ENCODE results near the gene SCYGR2. TPM values are rescaled to one million over a fixed set of nuclear protein-coding genes. Genes with fewer than 3 reads are reported as not detected.

SCYGR2 gene
- total and polyA plus RNA-seq, 4 experiments from 2014 or later = not detected

DNA sequence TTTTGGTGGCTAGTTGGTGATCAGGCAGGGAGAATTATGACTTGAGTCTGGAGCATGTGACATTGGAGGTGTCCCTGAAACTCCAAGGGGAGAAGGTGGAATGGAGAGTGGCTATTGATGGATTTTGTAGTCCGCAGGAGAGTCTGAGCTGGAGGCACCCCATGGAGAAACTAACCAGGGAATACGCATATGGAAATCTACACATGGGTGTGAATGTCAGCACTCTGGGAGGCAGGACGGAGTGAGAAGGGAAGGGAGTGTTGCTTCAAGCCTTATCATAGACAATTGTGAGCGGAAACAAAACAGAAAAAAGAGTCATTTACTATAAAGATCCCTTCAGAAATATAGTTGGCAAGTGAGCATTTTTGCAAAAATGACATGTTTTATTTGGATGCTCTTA is 17.9 kb downstream of the SCYGR2 start:
- Histone ChIP-seq H3K27me3 (ENCODE audit: insufficient read depth, low read length) (no peaks in the 10 kb centered on the region), H3K27ac (ENCODE audit: low read depth, low read length) (no peak overlapping the region), H3K36me3 (ENCODE audit: insufficient read depth, low read length) (no peaks in the 10 kb centered on the region), H3K9me3 (ENCODE audit: control insufficient read depth in 1 of 2, low read length in 2 of 2) (no peaks in the 10 kb centered on the region), H3K4me3 (ENCODE audit: low read length in 2 of 2) (no peak overlapping the region), H3K4me1 (ENCODE audit: insufficient read depth, low read length) (no peaks in the 10 kb centered on the region)
- Mint-ChIP-seq H3K27me3 (peaks cover 10 to 16% of the 10 kb centered on the region in 2 donors), H3K4me3 (no peak overlapping the region), H3K36me3 (no peaks in the 10 kb centered on the region), H3K4me1 (no peaks in the 10 kb centered on the region), H3K27ac (no peak overlapping the region), H3K9me3 (no peaks in the 10 kb centered on the region)
- ChIA-PET POLR2A (ENCODE audit: partially characterized antibody) (no interaction called here), CTCF (ENCODE audit: partially characterized antibody) (no interaction called here)
- DNase-seq = no peak
- intact Hi-C loops (cut with micrococcal nuclease) = no loop called here

DNA sequence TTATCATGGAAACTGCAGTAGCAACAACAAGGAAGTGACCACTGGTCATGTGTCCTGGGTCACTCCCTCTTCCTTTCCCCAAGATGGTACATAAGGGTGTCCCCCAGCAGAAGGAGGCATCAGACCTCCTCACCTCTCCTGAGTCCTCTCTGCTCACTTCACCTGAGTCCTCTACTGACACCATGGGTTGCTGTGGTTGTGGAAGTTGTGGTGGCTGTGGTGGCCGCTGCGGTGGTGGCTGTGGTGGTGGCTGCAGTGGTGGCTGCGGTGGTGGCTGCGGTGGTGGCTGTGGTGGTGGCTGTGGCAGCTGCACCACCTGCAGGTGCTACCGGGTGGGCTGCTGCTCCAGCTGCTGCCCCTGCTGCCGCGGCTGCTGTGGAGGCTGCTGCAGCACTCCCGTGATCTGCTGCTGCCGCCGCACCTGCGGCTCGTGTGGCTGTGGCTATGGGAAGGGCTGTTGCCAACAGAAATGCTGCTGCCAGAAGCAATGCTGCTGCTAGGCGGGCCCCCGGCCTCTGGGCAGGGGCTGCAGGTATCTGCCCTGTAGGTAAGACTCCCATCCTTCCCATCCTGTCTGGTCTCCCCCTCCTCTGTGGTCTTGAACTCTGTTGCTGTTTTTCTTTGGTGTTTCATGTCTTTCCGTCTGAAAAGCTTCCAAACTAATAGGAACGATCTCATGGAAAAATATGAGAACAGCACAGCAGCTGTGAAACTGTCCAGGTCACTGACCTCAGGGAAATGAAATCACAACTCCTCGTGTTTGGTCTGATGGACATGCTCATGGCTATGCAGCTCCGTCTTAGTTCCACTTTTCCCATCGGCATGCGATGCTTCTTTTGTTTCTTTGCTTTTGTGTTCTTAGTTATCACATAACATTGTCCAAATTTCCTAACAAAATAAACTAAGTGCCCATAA is 18.9 kb downstream of the SCYGR2 start, which contains the start of gene SCYGR4:
TSS of gene SCYGR4 (plus strand) at position 183 of the 915 bp plus-strand sequence. CDS start at position 183, 0 bp downstream.
- no peak within 1 kb of the TSS for H3K27ac Mint-ChIP-seq

DNA sequence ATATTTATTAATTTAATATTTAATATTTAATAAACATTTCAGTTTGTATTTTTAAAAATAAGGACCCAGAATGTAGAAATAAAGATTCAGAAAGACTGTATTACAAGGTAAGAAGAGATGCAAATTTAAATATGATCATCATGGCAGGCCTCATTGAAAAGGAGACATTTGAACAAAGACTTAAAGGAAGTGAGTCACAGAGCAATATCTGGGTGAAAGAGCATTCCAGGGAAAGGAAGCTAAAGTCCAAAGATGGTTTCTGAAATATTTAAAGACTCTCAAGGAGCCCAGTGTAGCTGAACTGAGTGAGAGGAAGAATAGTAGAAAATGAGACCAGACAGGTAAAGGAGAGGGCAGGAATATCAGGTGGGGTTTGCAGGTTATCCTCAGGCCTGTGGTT is 24.5 kb downstream of the SCYGR2 start:
- Histone ChIP-seq H3K36me3 (ENCODE audit: insufficient read depth, low read length) (no peaks in the 10 kb centered on the region), H3K27ac (ENCODE audit: low read depth, low read length) (no peak overlapping the region), H3K4me3 (ENCODE audit: low read length in 2 of 2) (no peak overlapping the region), H3K27me3 (ENCODE audit: insufficient read depth, low read length) (no peaks in the 10 kb centered on the region), H3K4me1 (ENCODE audit: insufficient read depth, low read length) (no peaks in the 10 kb centered on the region), H3K9me3 (ENCODE audit: control insufficient read depth in 1 of 2, low read length in 2 of 2) (no peaks in the 10 kb centered on the region)
- intact Hi-C loops (cut with micrococcal nuclease) = no loop called here
- Mint-ChIP-seq H3K36me3 (no peaks in the 10 kb centered on the region), H3K4me1 (no peaks in the 10 kb centered on the region), H3K27me3 (peaks cover 5% of the 10 kb centered on the region in 2 donors), H3K4me3 (no peak overlapping the region), H3K27ac (no peak overlapping the region), H3K9me3 (no peaks in the 10 kb centered on the region)
- POLR2A ChIA-PET (ENCODE audit: partially characterized antibody) = no interaction called here
- CTCF ChIA-PET (ENCODE audit: partially characterized antibody) = no interaction called here
- DNase-seq = no peak

More for the DNA sequence above, 18.9 kb downstream of the SCYGR2 start, which contains the start of gene SCYGR4:
- Histone ChIP-seq H3K36me3 (ENCODE audit: insufficient read depth, low read length) (no peaks in the 10 kb centered on the region), H3K27ac (ENCODE audit: low read depth, low read length) (no peak within 1 kb of the TSS), H3K4me3 (ENCODE audit: low read length in 2 of 2) (no peak within 1 kb of the TSS), H3K27me3 (ENCODE audit: insufficient read depth, low read length) (no peaks in the 10 kb centered on the region), H3K9me3 (ENCODE audit: control insufficient read depth in 1 of 2, low read length in 2 of 2) (no peaks in the 10 kb centered on the region), H3K4me1 (ENCODE audit: insufficient read depth, low read length) (no peaks in the 10 kb centered on the region)
- intact Hi-C loops (cut with micrococcal nuclease) = no loop called here
- DNase-seq = no peak
- POLR2A ChIA-PET (ENCODE audit: partially characterized antibody) = no interaction called here
- H3K27me3 Mint-ChIP-seq = peaks cover 9 to 10% of the 10 kb centered on the region in 2 donors
- no peaks in the 10 kb centered on the region for H3K36me3 Mint-ChIP-seq
- no peaks in the 10 kb centered on the region for H3K9me3 Mint-ChIP-seq
- CTCF ChIA-PET (ENCODE audit: partially characterized antibody) = no interaction called here
- H3K4me3 Mint-ChIP-seq = no peak within 1 kb of the TSS
- H3K4me1 Mint-ChIP-seq = no peaks in the 10 kb centered on the region

DNA sequence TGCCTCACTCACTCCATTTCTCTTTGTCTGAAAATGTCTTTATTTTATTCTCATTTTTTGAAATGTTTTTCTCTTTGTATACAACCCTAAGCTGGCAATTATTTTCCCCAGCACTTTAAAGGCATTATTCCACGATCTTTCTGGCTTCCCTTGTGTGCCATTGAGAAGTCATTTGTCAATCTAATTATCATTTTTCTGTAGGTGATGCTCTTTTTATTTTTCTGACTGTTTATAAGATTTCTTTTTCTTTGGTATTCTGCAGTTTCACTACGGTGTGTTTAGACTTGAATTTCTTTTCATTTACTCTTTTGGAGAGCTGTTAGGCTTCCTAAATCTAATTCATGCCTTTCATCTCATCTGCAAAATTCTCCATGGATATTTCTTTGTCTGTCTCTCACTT is 26.7 kb downstream of the SCYGR2 start:
- Histone ChIP-seq H3K27me3 (ENCODE audit: insufficient read depth, low read length) (no peaks in the 10 kb centered on the region), H3K4me1 (ENCODE audit: insufficient read depth, low read length) (no peaks in the 10 kb centered on the region), H3K36me3 (ENCODE audit: insufficient read depth, low read length) (no peaks in the 10 kb centered on the region), H3K27ac (ENCODE audit: low read depth, low read length) (no peak overlapping the region), H3K9me3 (ENCODE audit: control insufficient read depth in 1 of 2, low read length in 2 of 2) (no peaks in the 10 kb centered on the region), H3K4me3 (ENCODE audit: low read length in 2 of 2) (no peak overlapping the region)
- DNase-seq = no peak
- H3K36me3 Mint-ChIP-seq = no peaks in the 10 kb centered on the region
- peaks cover 6 to 11% of the 10 kb centered on the region in 2 donors for H3K27me3 Mint-ChIP-seq
- H3K4me3 Mint-ChIP-seq = no peak overlapping the region
- peaks cover 0 to 2% (median 0%) of the 10 kb centered on the region in 8 donors for H3K9me3 Mint-ChIP-seq
- intact Hi-C loops (cut with micrococcal nuclease) = no loop called here
- H3K27ac Mint-ChIP-seq = no peak overlapping the region
- no peaks in the 10 kb centered on the region for H3K4me1 Mint-ChIP-seq
- CTCF ChIA-PET (ENCODE audit: partially characterized antibody) = no interaction called here
- POLR2A ChIA-PET (ENCODE audit: partially characterized antibody) = no interaction called here

DNA sequence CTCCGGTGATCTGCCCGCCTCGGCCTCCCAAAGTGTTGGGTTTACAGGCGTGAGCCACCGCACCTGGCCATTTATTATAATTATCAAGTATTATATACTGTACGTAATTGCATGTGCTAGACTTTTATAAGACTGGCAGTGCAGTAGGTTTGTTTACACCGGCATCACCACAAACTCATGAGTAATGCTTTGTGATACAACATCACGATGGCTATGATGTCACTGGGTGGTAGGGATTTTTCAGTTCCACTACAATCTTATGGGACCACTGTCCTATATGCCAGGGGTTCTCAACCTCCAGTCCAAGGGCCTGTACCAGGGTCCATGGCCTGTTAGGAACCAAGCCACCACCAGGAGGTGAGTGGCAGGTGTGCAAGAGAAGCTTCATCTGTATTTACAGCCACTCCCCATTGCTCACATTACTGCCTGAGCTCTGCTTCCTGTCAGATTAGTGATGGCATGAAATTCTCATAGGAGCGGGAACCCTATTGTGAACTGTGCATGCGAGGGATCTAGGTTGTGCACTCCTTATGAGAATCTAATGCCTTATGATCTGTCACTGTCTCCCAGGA is 28.0 kb downstream of the SCYGR2 start:
- no peaks in the 10 kb centered on the region for H3K36me3 ChIP-seq (ENCODE audit: insufficient read depth, low read length)
- no peaks in the 10 kb centered on the region for H3K9me3 ChIP-seq (ENCODE audit: control insufficient read depth in 1 of 2, low read length in 2 of 2)
- H3K4me3 Mint-ChIP-seq = no peak overlapping the region
- H3K27ac ChIP-seq (ENCODE audit: low read depth, low read length) = no peak overlapping the region
- DNase-seq = no peak
- ChIA-PET CTCF (ENCODE audit: partially characterized antibody) (no interaction called here), POLR2A (ENCODE audit: partially characterized antibody) (no interaction called here)
- no peak overlapping the region for H3K4me3 ChIP-seq (ENCODE audit: low read length in 2 of 2)
- peaks cover 0 to 2% (median 0%) of the 10 kb centered on the region in 8 donors for H3K9me3 Mint-ChIP-seq
- no peak overlapping the region for H3K27ac Mint-ChIP-seq
- no peaks in the 10 kb centered on the region for H3K27me3 ChIP-seq (ENCODE audit: insufficient read depth, low read length)
- intact Hi-C loops (cut with micrococcal nuclease) = no loop called here
- H3K36me3 Mint-ChIP-seq = no peaks in the 10 kb centered on the region
- H3K4me1 Mint-ChIP-seq = no peaks in the 10 kb centered on the region
- H3K4me1 ChIP-seq (ENCODE audit: insufficient read depth, low read length) = no peaks in the 10 kb centered on the region
- peaks cover 6 to 13% of the 10 kb centered on the region in 2 donors for H3K27me3 Mint-ChIP-seq

DNA sequence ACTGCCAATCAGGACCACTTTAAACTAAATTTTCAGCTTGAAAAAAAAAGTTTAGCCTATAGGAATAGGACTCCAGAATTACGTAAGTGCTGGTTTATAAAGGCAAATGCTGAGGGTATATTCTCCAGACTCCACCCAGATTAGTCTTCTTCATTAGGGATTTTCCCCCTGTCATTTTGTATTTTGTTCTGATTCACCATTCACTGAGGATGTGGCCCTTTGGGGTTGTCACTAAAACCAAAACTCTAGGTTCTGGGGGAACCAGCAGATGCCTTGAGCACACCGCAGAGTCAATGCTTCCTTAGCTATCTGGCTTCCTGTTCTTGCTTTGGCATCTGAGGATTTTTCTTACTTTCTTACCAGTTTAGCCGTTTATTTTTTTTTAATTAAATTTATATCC is 29.1 kb downstream of the SCYGR2 start:
- Histone ChIP-seq H3K9me3 (ENCODE audit: control insufficient read depth in 1 of 2, low read length in 2 of 2) (no peaks in the 10 kb centered on the region), H3K4me3 (ENCODE audit: low read length in 2 of 2) (no peak overlapping the region), H3K27me3 (ENCODE audit: insufficient read depth, low read length) (no peaks in the 10 kb centered on the region), H3K36me3 (ENCODE audit: insufficient read depth, low read length) (no peaks in the 10 kb centered on the region), H3K4me1 (ENCODE audit: insufficient read depth, low read length) (no peaks in the 10 kb centered on the region), H3K27ac (ENCODE audit: low read depth, low read length) (no peak overlapping the region)
- ChIA-PET POLR2A (ENCODE audit: partially characterized antibody) (no interaction called here), CTCF (ENCODE audit: partially characterized antibody) (interaction anchor here (1.3 kb wide), 1 partner anchor 30 kb away, joined by 3 read pairs; no protein-coding TSS in a partner anchor)
- Mint-ChIP-seq H3K27ac (no peak overlapping the region), H3K4me1 (no peaks in the 10 kb centered on the region), H3K9me3 (peaks cover 0 to 2% (median 0%) of the 10 kb centered on the region in 8 donors), H3K27me3 (peaks cover 6 to 13% of the 10 kb centered on the region in 2 donors), H3K4me3 (no peak overlapping the region), H3K36me3 (no peaks in the 10 kb centered on the region)
- no peak for DNase-seq
- intact Hi-C loops (cut with micrococcal nuclease) = no loop called here

DNA sequence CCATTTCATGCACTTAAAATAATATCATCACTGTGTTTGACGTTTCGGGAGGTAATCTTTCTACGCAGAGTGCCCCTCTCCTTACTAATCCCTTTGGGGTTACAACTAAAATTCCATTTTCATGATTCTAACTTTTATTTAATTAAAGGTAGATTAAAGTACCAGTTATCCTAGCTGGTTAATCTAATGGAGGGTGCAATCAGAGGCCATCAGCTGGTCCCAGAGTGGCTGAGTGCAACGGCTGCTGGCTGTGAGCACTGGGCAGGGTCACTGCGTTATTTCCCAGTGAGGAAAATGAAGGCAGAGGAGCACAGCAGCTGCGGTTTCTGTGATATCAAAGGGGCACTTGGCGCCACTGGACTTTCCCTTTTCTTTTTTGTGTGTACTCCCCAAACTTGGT is 30.7 kb downstream of the SCYGR2 start:
- Histone ChIP-seq H3K27ac (ENCODE audit: low read depth, low read length) (no peak overlapping the region), H3K36me3 (ENCODE audit: insufficient read depth, low read length) (no peaks in the 10 kb centered on the region), H3K9me3 (ENCODE audit: control insufficient read depth in 1 of 2, low read length in 2 of 2) (no peaks in the 10 kb centered on the region), H3K4me1 (ENCODE audit: insufficient read depth, low read length) (no peaks in the 10 kb centered on the region), H3K4me3 (ENCODE audit: low read length in 2 of 2) (no peak overlapping the region), H3K27me3 (ENCODE audit: insufficient read depth, low read length) (no peaks in the 10 kb centered on the region)
- POLR2A ChIA-PET (ENCODE audit: partially characterized antibody) = no interaction called here
- H3K9me3 Mint-ChIP-seq = peaks cover 0 to 2% (median 0%) of the 10 kb centered on the region in 8 donors
- CTCF ChIA-PET (ENCODE audit: partially characterized antibody) = no interaction called here
- H3K36me3 Mint-ChIP-seq = no peaks in the 10 kb centered on the region
- no peak overlapping the region for H3K27ac Mint-ChIP-seq
- peaks cover 4 to 13% of the 10 kb centered on the region in 2 donors for H3K27me3 Mint-ChIP-seq
- no peak overlapping the region for H3K4me3 Mint-ChIP-seq
- DNase-seq = no peak
- intact Hi-C loops (cut with micrococcal nuclease) = no loop called here
- no peaks in the 10 kb centered on the region for H3K4me1 Mint-ChIP-seq
